GM19193 (cell line): ENCODE data around the gene CTNNA3.

ENCODE experiments used
- POLR2A ChIP-seq: IDR thresholded peaks from 4 replicates; pipeline ENCODE4 v1.6.1; 2011; ENCODE audit not compliant: insufficient read depth, insufficient read length; ENCODE audit errors: extremely low read depth

CTNNA3 gene

GRCh38 chr10:66642217-66642616 lies 1053.8 kb downstream of the CTNNA3 start:
- no peak for TF ChIP-seq POLR2A

DNA sequence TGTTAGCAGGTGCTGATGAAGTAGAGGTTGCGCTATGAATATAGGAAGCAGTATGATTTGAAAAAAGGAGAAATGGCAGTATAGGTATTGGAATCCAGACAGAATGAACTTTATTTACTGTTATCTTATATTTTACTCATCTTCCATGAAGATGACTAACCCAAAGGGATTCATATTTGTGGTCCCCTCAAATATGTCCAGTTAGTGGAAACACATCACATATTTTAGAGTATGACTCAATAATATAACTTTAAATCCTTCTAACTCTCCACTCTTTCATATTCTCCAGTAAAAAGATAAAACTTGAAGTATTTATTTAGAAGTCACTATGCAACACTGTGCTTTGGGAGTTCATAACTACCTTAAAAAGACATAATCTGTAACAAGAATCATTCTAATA lies 1056.6 kb downstream of the CTNNA3 start:
- no peak for TF ChIP-seq POLR2A

- TF ChIP-seq POLR2A = no peak
Measured at GRCh38 chr10:66637273-66638036, 1058.5 kb downstream of the CTNNA3 start.

DNA sequence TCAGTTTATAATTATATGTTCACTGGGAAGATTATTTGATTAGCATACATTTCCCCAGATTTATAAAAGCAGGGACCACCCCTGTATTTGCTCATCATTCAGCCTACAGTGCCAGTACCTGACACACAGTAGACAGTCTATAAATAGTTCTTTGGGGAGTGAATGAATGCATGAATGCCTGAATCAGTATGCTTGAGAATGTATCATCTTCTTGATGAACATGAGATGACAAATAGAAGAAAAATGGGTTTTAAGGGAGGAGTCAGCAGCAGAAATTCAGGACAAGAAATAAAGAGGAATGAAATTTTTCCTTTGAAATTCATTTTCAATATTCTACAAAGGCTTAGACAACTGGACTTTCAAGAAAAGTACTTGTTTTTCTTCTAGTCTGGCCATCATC lies 1066.0 kb downstream of the CTNNA3 start:
- TF ChIP-seq POLR2A = no peak

GRCh38 chr10:66627156-66627555 lies 1068.8 kb downstream of the CTNNA3 start:
- no peak for TF ChIP-seq POLR2A

DNA sequence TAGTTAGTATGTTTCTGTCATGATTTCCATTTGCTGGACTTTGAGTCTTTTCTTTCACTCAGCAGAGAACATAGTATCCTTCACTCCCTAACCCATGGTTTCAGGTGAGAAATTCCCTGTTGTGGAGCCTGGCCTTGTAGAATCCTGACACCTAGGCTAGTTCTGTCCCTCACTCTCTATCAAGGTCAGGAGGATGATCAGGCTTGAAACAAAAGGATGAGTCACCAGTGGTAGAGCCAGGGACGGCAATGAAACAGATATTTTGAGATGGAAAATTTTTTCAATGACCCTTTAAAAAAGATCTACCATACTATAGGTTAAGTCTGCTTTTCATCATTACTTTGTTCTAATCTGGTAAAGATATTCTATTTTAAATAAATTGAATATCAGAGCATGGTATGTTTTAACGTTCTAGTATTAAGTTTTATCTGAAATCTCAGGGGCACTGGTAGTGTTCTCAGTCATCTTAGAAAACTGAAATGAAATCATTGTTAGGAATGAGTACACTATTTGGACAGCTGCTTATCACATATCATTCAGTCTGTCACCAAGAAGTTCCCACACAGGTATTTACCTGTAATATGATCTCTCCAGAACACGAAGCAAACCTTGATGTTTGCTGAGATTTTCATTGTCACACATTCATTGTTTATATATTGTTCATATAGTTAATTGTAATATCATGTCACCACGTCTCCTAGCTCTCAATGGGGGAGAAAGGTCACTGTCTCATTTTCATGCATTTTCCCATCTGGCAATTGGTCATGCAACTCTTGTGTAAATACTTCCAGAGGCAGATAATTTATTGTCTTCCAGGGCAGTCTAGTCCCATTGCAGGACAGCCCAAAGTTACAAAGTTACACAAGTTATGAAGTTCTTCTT lies 1070.0 kb downstream of the CTNNA3 start:
- TF ChIP-seq POLR2A = no peak

GRCh38 chr10:66622050-66622449 lies 1073.9 kb downstream of the CTNNA3 start:
- no peak for TF ChIP-seq POLR2A

- TF ChIP-seq POLR2A = no peak
Measured at GRCh38 chr10:66604195-66604594, 1091.8 kb downstream of the CTNNA3 start.

GRCh38 chr10:66591865-66592264 lies 1104.1 kb downstream of the CTNNA3 start:
- TF ChIP-seq POLR2A = no peak

GRCh38 chr10:66587680-66588050 lies 1108.3 kb downstream of the CTNNA3 start:
- TF ChIP-seq POLR2A = no peak

- TF ChIP-seq POLR2A = no peak
Measured at GRCh38 chr10:66586897-66587679, 1108.9 kb downstream of the CTNNA3 start.

- no peak for TF ChIP-seq POLR2A
Measured at GRCh38 chr10:66586073-66586472, 1109.9 kb downstream of the CTNNA3 start.

GRCh38 chr10:66575251-66575855 lies 1120.6 kb downstream of the CTNNA3 start:
- no peak for TF ChIP-seq POLR2A

DNA sequence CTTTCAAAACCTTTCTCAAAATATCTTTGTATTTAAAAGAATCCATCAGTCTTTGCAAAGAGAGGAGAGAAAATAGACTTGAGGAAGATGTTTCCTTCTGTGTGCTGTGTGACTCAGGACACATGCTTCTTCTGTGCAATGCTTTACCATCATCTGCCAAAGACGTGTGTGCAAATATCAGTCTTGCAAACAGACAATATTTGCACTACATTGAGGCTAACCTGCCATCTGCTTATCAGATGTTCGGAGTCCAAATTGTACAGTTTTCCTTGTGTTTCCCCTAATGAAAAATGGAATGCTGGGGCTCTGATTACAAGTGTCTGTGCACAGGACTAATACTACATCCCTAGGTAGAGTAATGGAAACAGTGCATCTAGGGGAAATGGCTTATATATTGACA lies 1123.3 kb downstream of the CTNNA3 start:
- no peak for TF ChIP-seq POLR2A

DNA sequence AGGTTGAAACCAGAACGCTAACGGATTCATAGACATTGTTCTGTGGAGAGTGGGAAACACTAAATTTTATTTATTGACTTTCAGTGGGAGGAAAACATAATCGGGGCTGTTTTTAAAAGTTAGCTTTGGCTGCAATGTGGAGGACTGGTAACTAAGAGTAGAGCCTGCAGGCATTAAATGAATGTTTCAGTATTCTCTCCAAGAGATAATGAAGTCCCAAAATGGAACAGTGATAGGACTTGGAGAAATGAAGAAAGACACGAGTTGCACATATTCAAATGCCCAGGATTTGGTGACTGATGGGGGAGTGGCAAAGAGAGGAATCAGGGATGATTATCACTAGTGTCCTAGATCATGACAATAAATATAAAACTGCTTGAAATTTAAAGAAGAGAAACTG lies 1130.0 kb downstream of the CTNNA3 start:
- no peak for TF ChIP-seq POLR2A

DNA sequence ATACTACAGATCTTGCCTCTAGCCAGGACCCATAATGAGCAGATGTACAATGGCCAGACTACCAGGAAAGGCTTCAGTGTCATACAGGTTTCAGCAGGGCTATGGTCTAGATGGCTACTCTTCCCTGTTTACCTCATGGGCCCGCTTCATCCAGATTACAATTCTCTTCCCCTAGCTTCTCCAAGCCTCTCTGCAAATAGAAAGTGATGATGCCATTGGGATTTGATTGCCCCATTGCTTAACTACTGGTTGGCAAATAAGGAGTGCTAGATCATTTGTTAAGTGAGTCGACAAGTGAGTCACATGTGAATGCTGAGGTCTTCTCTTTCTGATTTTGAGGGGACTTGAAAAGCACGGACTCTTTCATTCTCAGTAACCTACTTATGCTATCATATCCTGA lies 1131.7 kb downstream of the CTNNA3 start:
- no peak for TF ChIP-seq POLR2A

GRCh38 chr10:66555061-66555460 lies 1140.9 kb downstream of the CTNNA3 start:
- TF ChIP-seq POLR2A = no peak
